Regular cardiac myocyte (primary cell): Measurements from ENCODE around the gene BORA. TPM values are rescaled to one million over a fixed set of nuclear protein-coding genes. Genes with fewer than 3 reads are reported as not detected.

ENCODE experiments used
- total RNA-seq: library from RNA; depleted of rRNA; stranded (reverse); fragments of >200 nt; gene quantifications from 2 replicates; pipeline ENCODE4 v1.2.3, GENCODE V29; 2014

BORA gene
- total RNA-seq = 3.7 and 12.7 TPM in 2 replicates

DNA sequence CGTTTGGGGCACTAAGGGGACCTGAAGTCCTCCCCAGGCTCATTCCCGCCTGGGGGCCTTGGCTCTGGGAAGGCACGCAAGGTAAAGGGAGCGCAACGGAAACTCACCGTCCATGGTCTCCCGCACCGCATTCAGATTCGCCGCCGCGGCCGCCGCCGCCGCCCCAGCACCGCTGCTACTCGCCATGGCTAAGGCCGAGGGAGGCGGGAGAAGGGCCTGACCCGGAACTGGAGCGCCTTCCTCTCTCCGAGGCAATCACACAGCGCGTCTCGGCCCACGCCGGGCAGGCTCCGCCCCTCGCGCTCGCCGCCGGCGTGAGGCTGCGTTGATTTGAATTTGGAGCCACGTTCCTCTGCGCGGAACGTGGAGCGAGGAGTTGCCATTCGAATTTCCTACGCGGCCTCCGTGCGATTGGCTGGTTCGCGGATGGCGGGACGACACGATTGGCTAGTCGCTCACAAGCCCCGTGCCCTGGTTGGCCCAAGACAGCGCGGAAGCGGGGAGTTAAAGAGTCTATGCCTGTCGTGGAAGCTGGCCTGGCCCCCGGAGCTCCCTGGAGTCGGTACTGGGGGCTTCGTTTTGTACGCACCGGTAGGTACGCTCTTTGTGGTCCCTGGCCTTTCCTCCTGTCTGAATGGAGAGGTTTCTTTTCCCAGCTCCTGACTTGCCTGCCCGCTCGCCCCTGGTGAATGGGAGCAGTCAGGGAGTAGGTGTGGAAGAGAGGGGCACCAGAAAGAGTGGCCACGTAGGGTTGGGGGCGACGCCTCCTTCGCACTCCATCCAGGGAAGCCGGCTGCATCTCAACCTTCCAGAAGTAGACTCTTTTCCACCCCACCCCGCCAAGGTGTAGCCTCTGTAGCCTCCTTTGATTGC is at the start of gene BORA, which contains the start of gene MZT1:
Gene BORA, plus strand, starts transcription at position 507 of the 873 bp plus-strand sequence. CDS start 1,018 bp downstream, outside the sequence.
Gene MZT1, minus strand, starts transcription at position 213 of the 873 bp plus-strand sequence. Its CDS starts 27 bp downstream, at position 186.

DNA sequence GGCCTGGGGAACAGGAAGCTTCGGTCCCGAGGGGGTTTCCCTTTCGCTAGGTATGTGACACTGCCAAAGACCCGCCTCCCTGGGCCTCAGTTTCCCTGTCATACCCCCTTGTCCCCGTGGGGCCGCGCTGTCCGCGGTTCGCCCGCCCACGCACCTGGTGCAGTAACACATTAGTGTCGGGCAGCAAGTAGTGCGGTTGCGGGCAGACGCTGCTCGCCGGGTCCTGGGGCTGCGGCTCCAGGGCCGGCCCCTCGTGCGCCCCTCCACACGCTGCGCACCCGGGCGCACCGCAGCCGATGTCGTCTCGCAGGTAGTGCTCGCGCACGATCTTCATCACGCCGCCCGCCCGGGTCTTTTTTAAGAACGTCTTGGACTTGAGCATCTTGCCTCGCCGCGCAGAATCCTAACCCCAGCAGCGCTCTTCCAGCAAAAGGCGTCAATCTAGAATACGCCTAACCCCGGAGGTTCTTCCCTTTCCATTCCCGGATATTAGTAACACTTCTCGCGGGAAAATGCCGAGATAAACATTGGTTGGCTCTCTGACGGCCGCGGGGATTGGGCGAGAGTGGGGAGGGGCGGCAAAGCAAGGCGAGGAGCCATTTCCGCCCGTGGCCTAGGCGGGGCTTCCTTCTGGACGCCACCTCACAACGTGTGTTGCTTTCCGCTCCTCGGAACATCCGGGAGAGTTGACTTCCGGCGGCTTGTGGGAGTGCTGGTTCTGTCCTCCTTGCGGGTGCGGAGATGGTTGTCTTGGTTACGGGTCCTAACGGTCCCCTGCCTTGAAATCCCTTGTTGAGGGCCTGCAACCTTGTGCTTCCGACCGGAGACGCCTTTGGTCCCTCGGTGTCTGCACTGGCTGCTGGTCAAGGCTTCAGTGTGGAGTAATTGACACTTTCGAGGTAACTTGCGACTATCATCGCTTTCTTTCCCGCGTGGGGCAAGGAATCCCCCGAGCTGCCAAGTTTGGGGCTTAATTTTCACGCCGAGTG is 54.0 kb downstream of the BORA start, which contains the start of the genes DIS3 and PIBF1:
Gene DIS3, minus strand, starts transcription at position 450 of the 989 bp plus-strand sequence. Its CDS starts 68 bp downstream, at position 382.
Gene PIBF1, plus strand, starts transcription at position 683 of the 989 bp plus-strand sequence. CDS start 1,337 bp downstream, outside the sequence.

Other genes with a start within 250 kb of the BORA start
- 13.5 and 32.6 TPM in 2 replicates for gene MZT1, start 294 bp upstream of the BORA start, total RNA-seq
- gene DIS3, start 54.0 kb downstream of the BORA start, total RNA-seq = 46.2 and 47.7 TPM in 2 replicates
- gene PIBF1, start 54.2 kb downstream of the BORA start, total RNA-seq = 20.7 and 22.8 TPM in 2 replicates